B cell (primary cell): ENCODE data around the gene POP5. TPM values are rescaled to one million over a fixed set of nuclear protein-coding genes. Genes with fewer than 3 reads are reported as not detected.

Experiments used
- ATAC-seq: fragments of 200-7000 bp; cut with Tn5 transposase; one replicate; pipeline ENCODE4 v1.10.0; 2021; ENCODE audit warnings: low read depth, mild to moderate bottlenecking, moderate number of reproducible peaks, moderate library complexity
- CTCF ChIA-PET: fragments of 350-600 bp; sonication (Branson Sonifier 250); formaldehyde crosslinking; loops from one replicate; lab custom pipeline; 2021; ENCODE audit warnings: antibody characterized with exemption, inconsistent platforms; lab: Charles Lee
- POLR2A ChIA-PET: fragments of 350-600 bp; sonication (Branson Sonifier 250); formaldehyde crosslinking; loops from one replicate; lab custom pipeline; 2021; ENCODE audit warnings: antibody characterized with exemption; lab: Charles Lee
- DNase-seq: peaks from one replicate; pipeline ENCODE4 v3.0.0; 2013
- H2AFZ ChIP-seq: 2 replicates; pipeline ENCODE4 v1.6.1; 2012; ENCODE audit warnings: mild to moderate bottlenecking, low read depth, low read length; ENCODE audit not compliant: insufficient read depth, poor library complexity, severe bottlenecking
- H3K27ac ChIP-seq, 2 donors: 1 replicate in 1 of 2; 2 replicates in 1 of 2; pipeline ENCODE4 v1.5.1; 2012 to 2013; ENCODE audit warnings: low read length in 2 of 2, mild to moderate bottlenecking in 2 of 2, moderate library complexity in 1 of 2
- H3K27me3 ChIP-seq, 4 experiments: fragments of 200-600 bp in 1 of 4; sonication (generic) in 1 of 4; replicated peaks in 1 of 4; 1 replicate in 2 of 4; 2 replicates in 2 of 4; pipeline versions ENCODE4 v1.6.1 to v1.7.0; 2013 to 2016; ENCODE audit warnings: low read length in 3 of 4, mild to moderate bottlenecking in 2 of 4, mixed read lengths in 1 of 4, moderate library complexity in 1 of 4; ENCODE audit not compliant: insufficient read depth in 4 of 4, control insufficient read depth in 3 of 4; ENCODE audit errors: control extremely low read depth in 1 of 4
- H3K36me3 ChIP-seq, 2 experiments: replicated peaks in 1 of 2; 1 replicate in 1 of 2; 2 replicates in 1 of 2; pipeline versions ENCODE4 v1.6.1 to v1.7.1; 2013; ENCODE audit warnings: low read length in 1 of 2; ENCODE audit not compliant: insufficient read depth in 2 of 2, control insufficient read depth in 1 of 2; ENCODE audit errors: control extremely low read depth in 1 of 2, extremely low read depth in 1 of 2
- H3K4me1 ChIP-seq, 2 donors: fragments of 200-600 bp in 1 of 2; sonication (generic) in 1 of 2; 1 replicate in 1 of 2; 2 replicates in 1 of 2; pipeline versions ENCODE4 v1.5.1 to v1.6.1; 2013 to 2017; ENCODE audit warnings: low read length in 2 of 2; ENCODE audit not compliant: control insufficient read depth in 2 of 2, insufficient read depth in 2 of 2
- H3K4me2 ChIP-seq: replicated peaks from 2 replicates; pipeline ENCODE3; 2012; ENCODE audit warnings: mild to moderate bottlenecking, low read depth, low read length; ENCODE audit not compliant: poor library complexity, severe bottlenecking
- H3K4me3 ChIP-seq, 5 experiments: fragments of 200-600 bp in 1 of 5; sonication (generic) in 1 of 5; 1 replicate in 3 of 5; 2 replicates in 2 of 5; pipeline versions ENCODE4 v1.5.1 to v1.7.0; 2011 to 2016; ENCODE audit warnings: low read length in 4 of 5, mild to moderate bottlenecking in 4 of 5, low read depth in 2 of 5, control low read depth in 1 of 5, moderate library complexity in 1 of 5; ENCODE audit not compliant: insufficient read depth in 1 of 5; ENCODE audit errors: control extremely low read depth in 1 of 5, extremely low read depth in 1 of 5
- H3K79me2 ChIP-seq: fragments of 200-600 bp; sonication (generic); one replicate; pipeline ENCODE4 v1.6.0; 2016; ENCODE audit warnings: low read length; ENCODE audit not compliant: control insufficient read depth, insufficient read depth
- H3K9ac ChIP-seq: fragments of 200-600 bp; sonication (generic); 2 replicates; pipeline ENCODE4 v1.6.1; 2017; ENCODE audit warnings: mild to moderate bottlenecking, low read length, moderate library complexity
- H3K9me3 ChIP-seq, 3 donors: one replicate each; pipeline versions ENCODE4 v1.6.1 to v1.7.1; 2013; ENCODE audit warnings: low read length in 2 of 3; ENCODE audit not compliant: control insufficient read depth in 2 of 3, insufficient read depth in 1 of 3; ENCODE audit errors: control extremely low read depth in 1 of 3
- H4K20me1 ChIP-seq: 2 replicates; pipeline ENCODE4 v1.6.0; 2012; ENCODE audit warnings: mild to moderate bottlenecking, low read length; ENCODE audit not compliant: insufficient read depth, control insufficient read depth, poor library complexity, severe bottlenecking
- H3K27ac Mint-ChIP-seq: one replicate; pipeline ENCODE4 v1.8.0; 2021; ENCODE audit warnings: mixed read lengths
- H3K27me3 Mint-ChIP-seq: one replicate; pipeline ENCODE4 v1.8.0; 2021; ENCODE audit warnings: mixed read lengths
- H3K4me1 Mint-ChIP-seq: one replicate; pipeline ENCODE4 v1.8.0; 2021; ENCODE audit warnings: mixed read lengths
- H3K4me3 Mint-ChIP-seq: one replicate; pipeline ENCODE4 v1.8.0; 2021; ENCODE audit warnings: mixed read lengths
- H3K9me3 Mint-ChIP-seq: one replicate; pipeline ENCODE4 v1.8.0; 2022; ENCODE audit warnings: mixed read lengths; ENCODE audit not compliant: insufficient read depth
- CTCF ChIP-seq: fragments of 200-600 bp; IDR thresholded peaks from one replicate; pipeline ENCODE4 v1.8.0; 2022; ENCODE audit warnings: antibody characterized with exemption, mild to moderate bottlenecking
- EZH2 ChIP-seq: IDR thresholded peaks from 2 replicates; pipeline ENCODE4 v1.6.1; 2012; ENCODE audit warnings: borderline replicate concordance, low read depth, mild to moderate bottlenecking, moderate library complexity, low read length; ENCODE audit not compliant: insufficient read depth, poor library complexity, severe bottlenecking
- WGBS: methylation state at CpG from one replicate; pipeline ENCODE4 v1.1.5; 2013; ENCODE audit warnings: missing lambda C conversion rate; ENCODE audit not compliant: insufficient coverage; 5-methylcytosine and 5-hydroxymethylcytosine counted together
- intact Hi-C: fragments of 100-400 bp; cut with micrococcal nuclease; formaldehyde crosslinking; loops from one replicate; pipeline ENCODE4 v1.10.0; 2022
- polyA plus RNA-seq: library from polyadenylated mRNA; depleted of rRNA; stranded (reverse); fragments of >200 nt; gene quantifications from 2 replicates; pipeline ENCODE4 v1.2.3, GENCODE V29; 2012
- total RNA-seq, 2 donors: library from RNA; stranded (reverse); fragments of 120-200 nt in 1 of 2; gene quantifications; 1 replicate in 1 of 2; 2 replicates in 1 of 2; pipeline versions ENCODE4 v1.2.3 to v1.2.4, GENCODE V29; 2013 to 2022

POP5 gene
- total and polyA plus RNA-seq, 2 donors (not counting 1 experiment from before 2014, with no cell fraction given), result 60.6 to 107 TPM

- WGBS, result no CpG with 5 or more reads among the region's 3 CpGs
- H3K4me2 ChIP-seq, result no peak overlapping the region
- no peak overlapping the region for H3K27ac ChIP-seq
- H3K4me1 ChIP-seq, result no peaks in the 10 kb centered on the region
- intact Hi-C loops, result no loop called here
- CTCF ChIA-PET, result no interaction called here
- H3K9ac ChIP-seq, result no peak overlapping the region
- ATAC-seq, result no peak
- peaks cover 92% of the 10 kb centered on the region for H4K20me1 ChIP-seq
- POLR2A ChIA-PET, result interaction anchor here (0.5 kb wide), 1 partner anchor 49 kb away, joined by 4 read pairs; no protein-coding TSS in a partner anchor
- no peak overlapping the region for H3K4me3 ChIP-seq
- TF ChIP-seq EZH2 (no peak), CTCF (no peak)
- no peak overlapping the region for H3K4me3 Mint-ChIP-seq
- H3K27me3 Mint-ChIP-seq, result no peaks in the 10 kb centered on the region
- H3K4me1 Mint-ChIP-seq, result peaks cover 6% of the 10 kb centered on the region
- no peak overlapping the region for H2AFZ ChIP-seq
- peaks cover 4 to 66% of the 10 kb centered on the region in 2 experiments for H3K36me3 ChIP-seq
- H3K79me2 ChIP-seq, result peaks cover 98% of the 10 kb centered on the region
- DNase-seq, result no peak
- no peaks in the 10 kb centered on the region for H3K9me3 ChIP-seq
- H3K27ac Mint-ChIP-seq, result no peak overlapping the region
- H3K27me3 ChIP-seq, result no peaks in the 10 kb centered on the region
- no peaks in the 10 kb centered on the region for H3K9me3 Mint-ChIP-seq
Observed at GRCh38 chr12:120546050-120546386, 35.2 kb downstream of the POP5 start.

GRCh38 chr12:120544691-120545090 lies 36.5 kb downstream of the POP5 start:
- Histone ChIP-seq H4K20me1 (peaks cover 94% of the 10 kb centered on the region), H3K36me3 (peaks cover 4 to 63% of the 10 kb centered on the region in 2 experiments), H3K4me1 (peaks cover 0 to 1% of the 10 kb centered on the region in 2 donors), H3K27me3 (no peaks in the 10 kb centered on the region), H3K27ac (no peak overlapping the region), H3K4me2 (no peak overlapping the region), H3K9ac (no peak overlapping the region), H3K9me3 (no peaks in the 10 kb centered on the region), H3K79me2 (peaks cover 99% of the 10 kb centered on the region), H2AFZ (no peak overlapping the region), H3K4me3 (no peak overlapping the region)
- Mint-ChIP-seq H3K27ac (no peak overlapping the region), H3K4me1 (peaks cover 13% of the 10 kb centered on the region), H3K9me3 (no peaks in the 10 kb centered on the region), H3K27me3 (no peaks in the 10 kb centered on the region), H3K4me3 (no peak overlapping the region)
- no peak for DNase-seq
- WGBS, result no CpG with 5 or more reads among the region's 3 CpGs
- no peak for TF ChIP-seq CTCF
- TF ChIP-seq EZH2, result no peak
- no peak for ATAC-seq
- POLR2A ChIA-PET, result no interaction called here
- CTCF ChIA-PET, result interaction anchor here (0.7 kb wide), 1 partner anchor 562 kb away, joined by 4 read pairs; no protein-coding TSS in a partner anchor
- intact Hi-C loops, result no loop called here
